ENCODE measurements around the gene ZNF558.
"Not testable (repeated sequence)": the region's sequence is repeated elsewhere in the genome, so short reads cannot be mapped to it uniquely, and the experiment has no call there.

The ZNF558 gene

DNA sequence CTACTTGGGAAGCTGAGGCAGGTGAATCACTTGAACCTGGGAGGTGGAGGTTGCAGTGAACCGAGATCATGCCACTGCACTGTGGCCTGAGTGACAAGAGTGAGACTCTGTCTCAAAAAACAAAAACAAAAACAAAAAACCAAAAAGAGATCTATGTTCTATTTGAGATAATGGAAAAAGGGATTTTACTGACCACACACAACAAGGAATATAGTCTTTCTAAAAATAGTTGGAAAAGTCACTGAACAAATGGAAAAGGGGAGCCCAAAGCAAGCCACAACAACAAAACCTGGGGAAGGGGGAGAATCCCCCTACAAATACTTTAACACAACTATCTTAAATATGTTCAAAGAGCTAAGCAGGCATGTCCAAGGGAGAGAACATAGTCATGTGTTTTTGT, 37.3 kb downstream of the ZNF558 start:
- no peak for DNase-seq

DNA sequence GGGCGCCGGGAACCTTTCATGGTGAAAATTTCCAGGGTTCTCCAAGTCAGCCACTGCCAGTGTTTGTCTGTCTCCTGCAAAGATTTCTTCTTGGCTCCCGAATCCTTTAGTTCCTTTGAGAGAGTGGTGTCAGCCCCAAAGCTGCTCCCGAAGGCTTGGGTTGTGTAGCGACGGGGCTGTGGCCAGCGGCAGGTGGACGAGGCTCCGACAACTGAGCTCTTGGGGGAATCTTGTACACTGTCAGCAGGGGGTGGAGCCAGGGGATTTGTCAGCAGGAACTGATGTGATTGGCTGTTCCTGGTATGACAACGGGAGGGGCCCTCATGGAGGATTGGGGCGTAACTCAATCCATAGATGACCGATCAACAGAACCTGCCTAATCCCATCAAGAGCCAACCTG, 58.5 kb downstream of the ZNF558 start:
- DNase-seq = not testable (repeated sequence)

DNA sequence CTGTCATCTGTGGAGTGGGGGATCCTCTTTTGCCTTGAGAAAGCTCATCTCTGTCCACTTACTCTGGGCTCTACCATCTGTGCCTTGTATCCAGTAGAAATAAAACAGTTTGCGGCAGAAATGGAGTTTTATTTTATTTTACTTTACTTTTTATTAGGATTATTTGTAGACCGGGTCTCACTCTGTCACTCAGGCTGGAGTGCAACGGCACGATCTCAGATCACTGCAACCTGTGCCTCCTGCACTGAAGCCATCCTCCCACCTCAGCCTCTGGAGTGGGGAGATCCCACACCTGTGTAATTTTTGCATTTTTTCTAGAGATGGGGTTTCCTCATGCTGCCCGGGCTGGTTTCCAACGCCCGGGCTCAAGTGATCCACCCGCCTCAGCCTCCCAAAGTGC, 62.8 kb downstream of the ZNF558 start:
- not testable (repeated sequence) for DNase-seq

DNA sequence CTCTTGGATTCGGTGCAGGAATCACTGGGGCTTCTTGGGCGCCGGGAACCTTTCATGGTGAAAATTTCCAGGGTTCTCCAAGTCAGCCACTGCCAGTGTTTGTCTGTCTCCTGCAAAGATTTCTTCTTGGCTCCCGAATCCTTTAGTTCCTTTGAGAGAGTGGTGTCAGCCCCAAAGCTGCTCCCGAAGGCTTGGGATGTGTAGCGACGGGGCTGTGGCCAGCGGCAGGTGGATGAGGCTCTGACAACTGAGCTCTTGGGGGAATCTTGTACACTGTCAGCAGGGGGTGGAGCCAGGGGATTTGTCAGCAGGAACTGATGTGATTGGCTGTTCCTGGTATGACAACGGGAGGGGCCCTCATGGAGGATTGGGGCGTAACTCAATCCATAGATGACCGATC, 64.8 kb downstream of the ZNF558 start:
- not testable (repeated sequence) for DNase-seq

Data from right hindlimb (tissue), 1 donor.